GOT3 (cell line): ENCODE measurements around the gene B3GNT8.
"Not testable (repeated sequence)": the region's sequence is repeated elsewhere in the genome, so short reads cannot be mapped to it uniquely, and the experiment has no call there.

Source experiments
- DNase-seq: peaks from one replicate; lab custom pipeline; 2025; ENCODE audit warnings: mixed read lengths; lab: John Stamatoyannopoulos, UW

The B3GNT8 gene

DNA sequence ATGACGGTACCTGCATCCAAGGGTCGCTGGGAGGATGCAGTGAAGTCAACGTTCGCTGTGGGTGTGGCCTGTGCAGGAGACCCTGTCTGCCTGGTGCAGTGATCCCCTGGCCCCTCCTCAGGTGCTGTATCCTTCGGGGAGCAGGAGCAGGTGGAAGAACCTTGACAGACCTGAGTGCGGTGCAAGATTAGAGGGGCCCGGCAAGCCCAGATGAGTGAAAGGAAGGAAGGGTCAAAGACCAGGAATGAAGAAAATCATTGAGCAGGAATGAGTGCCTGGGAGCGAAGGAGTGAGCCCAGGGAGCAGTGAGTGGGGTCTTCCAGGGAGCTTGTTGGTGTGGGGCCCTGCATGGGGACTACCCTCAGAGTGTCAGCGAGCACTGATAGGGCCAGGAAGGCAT lies 12.7 kb downstream of the B3GNT8 start:
- DNase-seq, result no peak

- DNase-seq, result no peak
These were observed 13.2 kb downstream of the B3GNT8 start for GRCh38 chr19:41413947-41414346.

DNA sequence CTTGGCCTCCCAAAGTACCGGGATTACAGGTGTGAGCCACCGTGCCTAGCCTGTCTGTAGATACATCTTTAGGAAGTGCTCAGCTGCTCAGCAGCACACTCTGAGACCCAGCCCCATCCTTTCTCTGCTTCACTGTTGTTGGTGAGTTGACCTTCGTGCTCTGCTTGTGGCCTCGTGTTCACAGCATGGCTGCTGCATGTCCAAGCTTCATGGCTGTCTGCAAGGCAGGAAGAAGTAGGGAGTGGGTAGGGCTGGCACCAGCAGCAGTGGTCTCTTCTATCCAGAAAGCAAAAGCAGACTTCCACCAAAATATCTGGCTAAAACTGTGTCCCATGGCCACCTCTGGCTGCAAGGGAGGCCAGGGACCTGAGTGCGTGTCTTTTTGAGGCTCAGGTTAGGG lies 14.2 kb downstream of the B3GNT8 start:
- no peak for DNase-seq

DNA sequence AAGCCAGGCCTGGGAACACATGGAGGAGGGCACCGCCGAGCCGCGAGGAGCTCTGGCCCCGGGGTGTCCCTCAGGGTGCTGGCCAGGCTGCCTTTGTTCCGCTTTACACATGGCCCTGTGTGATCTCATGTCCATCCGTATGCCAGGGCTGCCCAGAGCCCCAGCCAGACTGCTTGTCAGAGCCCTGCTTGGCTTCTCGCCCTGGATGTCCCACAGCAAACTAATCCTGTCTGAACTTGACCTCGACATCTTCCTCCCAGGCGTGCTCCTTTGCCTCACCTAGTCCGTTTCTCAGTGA lies 15.3 kb downstream of the B3GNT8 start:
- no peak for DNase-seq

- no peak for DNase-seq
These were observed 15.8 kb downstream of the B3GNT8 start for GRCh38 chr19:41411100-41411967.

GRCh38 chr19:41410336-41411054 lies 16.7 kb downstream of the B3GNT8 start:
- DNase-seq, result no peak

DNA sequence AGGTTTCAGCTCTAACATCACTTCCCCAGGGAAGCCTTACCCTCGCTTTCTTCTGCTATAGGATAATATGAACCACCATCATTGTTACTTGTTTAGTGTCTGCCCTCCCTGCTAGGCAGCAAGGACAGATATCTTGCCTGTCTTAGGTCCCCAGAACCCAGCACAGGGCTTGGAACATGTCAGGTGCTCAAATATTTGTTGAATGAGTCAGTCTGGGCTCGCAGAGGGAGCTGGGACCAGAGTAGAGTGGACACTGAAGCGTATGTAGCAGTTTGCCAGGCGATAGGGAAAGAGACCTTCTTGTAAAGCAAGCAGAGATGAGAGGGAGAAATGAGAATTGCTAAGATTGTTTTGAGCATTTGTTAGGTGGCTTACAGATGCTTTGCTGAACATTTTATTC lies 17.9 kb downstream of the B3GNT8 start:
- no peak for DNase-seq

- not testable (repeated sequence) for DNase-seq
These were observed 18.3 kb downstream of the B3GNT8 start for GRCh38 chr19:41408846-41409245.

DNA sequence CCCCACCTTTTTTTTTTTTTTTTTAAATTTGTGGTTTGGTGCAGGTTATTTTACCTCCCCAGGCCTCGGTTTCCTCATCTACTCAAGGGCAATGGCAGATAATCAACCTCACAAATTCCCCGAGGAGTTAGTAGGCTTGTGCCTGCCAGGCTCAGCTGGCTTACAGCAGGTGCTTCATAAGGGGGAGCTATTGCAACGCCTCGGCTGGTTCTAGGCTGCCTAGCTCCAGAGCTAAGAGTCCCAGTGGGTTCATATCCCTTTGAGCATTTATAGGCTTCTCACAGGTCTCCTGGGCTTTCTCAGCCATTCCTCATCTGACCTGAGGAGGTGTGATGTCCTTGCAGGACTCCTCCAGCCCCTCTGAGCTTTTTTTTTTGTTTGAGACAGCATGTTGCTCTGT lies 18.9 kb downstream of the B3GNT8 start:
- DNase-seq, result no peak

DNA sequence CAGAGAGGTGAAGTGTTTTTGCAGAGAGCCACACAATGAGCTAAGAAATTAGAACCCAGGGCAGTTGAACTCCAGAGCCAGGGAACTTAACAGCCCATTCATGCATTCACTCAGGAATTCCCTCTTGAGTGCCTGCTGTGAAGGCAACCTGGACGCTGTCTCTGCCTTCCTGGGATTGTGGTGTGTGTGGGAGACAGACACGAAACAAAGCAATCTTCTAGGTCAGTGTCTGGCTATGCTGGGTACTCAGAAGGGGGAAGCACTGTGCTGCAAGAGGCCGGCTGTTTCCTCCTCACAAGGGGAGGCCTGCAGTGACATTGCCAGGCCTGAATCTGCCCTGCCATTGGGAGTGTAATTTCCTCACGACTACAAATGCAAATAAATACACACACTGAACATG lies 19.9 kb downstream of the B3GNT8 start:
- DNase-seq, result no peak

GRCh38 chr19:41405776-41406175 lies 21.4 kb downstream of the B3GNT8 start:
- no peak for DNase-seq

- DNase-seq, result no peak
These were observed 23.8 kb downstream of the B3GNT8 start for GRCh38 chr19:41403181-41403970.

GRCh38 chr19:41402010-41402409 lies 25.2 kb downstream of the B3GNT8 start:
- DNase-seq, result no peak

DNA sequence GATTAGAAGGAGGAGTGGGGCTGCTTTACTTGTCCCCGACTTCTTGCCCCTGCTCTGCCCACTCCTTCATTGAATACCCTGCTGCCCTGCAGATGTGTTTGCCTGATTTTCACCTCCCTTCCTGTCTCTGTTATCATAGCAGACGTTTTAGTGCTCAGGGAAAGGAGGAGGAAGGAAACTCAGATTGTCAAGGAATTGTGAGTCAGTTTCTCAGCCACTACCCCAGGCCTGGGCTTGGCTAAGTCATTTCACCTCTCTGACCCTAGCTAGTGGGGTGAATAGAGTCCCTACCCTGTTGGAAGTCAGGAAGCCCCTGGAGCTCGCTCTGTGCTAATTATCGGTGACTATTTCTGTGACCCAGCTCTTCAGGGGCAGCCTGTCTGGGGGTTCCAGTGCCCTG lies 25.7 kb downstream of the B3GNT8 start:
- no peak for DNase-seq

- DNase-seq, result no peak
These were observed 27.6 kb downstream of the B3GNT8 start for GRCh38 chr19:41399525-41399924.

- no peak for DNase-seq
These were observed 28.1 kb downstream of the B3GNT8 start for GRCh38 chr19:41399091-41399490.

GRCh38 chr19:41398598-41398997 lies 28.6 kb downstream of the B3GNT8 start:
- no peak for DNase-seq

GRCh38 chr19:41398050-41398418 lies 29.1 kb downstream of the B3GNT8 start:
- DNase-seq, result no peak

GRCh38 chr19:41397086-41398049 lies 29.8 kb downstream of the B3GNT8 start, which contains the start of the genes BCKDHA and EXOSC5:
Gene BCKDHA (plus strand): TSS chr19:41397818. CDS start chr19:41397828, 10 bp downstream.
Gene EXOSC5 (minus strand): TSS chr19:41397359. CDS start chr19:41397328, 31 bp downstream.
- DNase-seq, result peak; percentile 92

GRCh38 chr19:41395355-41395754 lies 31.8 kb downstream of the B3GNT8 start:
- no peak for DNase-seq

DNA sequence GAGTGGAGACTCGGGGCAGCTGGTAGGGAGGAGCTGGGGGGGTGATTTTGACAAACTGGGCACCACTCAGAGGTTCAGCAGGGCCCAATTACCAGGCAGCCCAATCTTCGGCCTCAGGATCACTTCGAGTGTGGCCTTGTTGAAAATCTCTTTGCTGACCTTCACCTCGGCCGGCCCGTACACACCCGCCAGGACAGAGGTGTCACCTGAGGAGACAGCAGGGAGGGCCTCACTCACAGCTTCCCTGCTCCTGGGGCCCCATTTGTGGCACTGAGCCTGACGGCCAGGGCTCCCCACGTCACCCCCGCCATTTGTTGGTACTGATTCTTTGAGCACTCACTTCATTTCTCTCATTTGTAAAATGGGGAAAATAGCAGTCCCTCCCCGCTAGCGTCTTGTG lies 34.4 kb downstream of the B3GNT8 start:
- DNase-seq, result no peak
